NCI-H1694 treated with DMSO at 0.1 percent for 48 hours (cell line): Measurements from ENCODE around the gene SEPTIN12.
"Not testable (repeated sequence)": the region's sequence is repeated elsewhere in the genome, so short reads cannot be mapped to it uniquely, and the experiment has no call there.

Source experiments
- DNase-seq: peaks from one replicate; lab custom pipeline; 2025; lab: John Stamatoyannopoulos, UW

SEPTIN12 gene

DNA sequence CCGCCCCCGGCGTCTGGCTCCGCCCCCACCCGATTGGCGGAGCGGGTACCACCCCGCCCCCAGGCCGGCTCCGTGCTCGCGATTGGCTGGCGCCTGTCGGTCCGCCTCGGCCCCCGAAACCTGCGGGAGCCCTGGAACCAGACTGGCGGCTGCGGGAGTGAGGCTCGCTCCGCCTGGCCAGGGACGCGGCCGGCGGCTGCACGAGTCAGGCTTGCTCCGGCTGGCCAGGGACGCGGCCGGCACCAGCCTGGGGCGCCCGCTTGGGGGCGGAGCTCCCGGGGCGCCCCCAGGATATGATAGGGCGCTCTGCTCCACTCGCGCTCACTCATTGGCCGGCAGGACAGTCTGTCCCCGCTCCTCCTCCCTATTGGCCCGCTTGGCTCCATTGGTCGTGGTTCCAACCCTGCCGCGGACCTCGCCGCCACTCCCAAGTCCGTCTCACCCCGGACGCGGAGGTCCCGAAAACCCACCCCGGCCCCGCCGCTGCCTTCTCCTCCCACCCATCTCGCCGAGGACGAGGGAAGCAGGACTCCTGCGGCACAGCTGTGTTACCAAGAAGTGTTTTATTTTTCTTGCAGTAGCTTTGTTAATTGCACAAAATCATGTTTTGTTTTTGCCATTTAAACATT, 14.6 kb upstream of the SEPTIN12 start:
- peak; percentile 84 for DNase-seq

DNA sequence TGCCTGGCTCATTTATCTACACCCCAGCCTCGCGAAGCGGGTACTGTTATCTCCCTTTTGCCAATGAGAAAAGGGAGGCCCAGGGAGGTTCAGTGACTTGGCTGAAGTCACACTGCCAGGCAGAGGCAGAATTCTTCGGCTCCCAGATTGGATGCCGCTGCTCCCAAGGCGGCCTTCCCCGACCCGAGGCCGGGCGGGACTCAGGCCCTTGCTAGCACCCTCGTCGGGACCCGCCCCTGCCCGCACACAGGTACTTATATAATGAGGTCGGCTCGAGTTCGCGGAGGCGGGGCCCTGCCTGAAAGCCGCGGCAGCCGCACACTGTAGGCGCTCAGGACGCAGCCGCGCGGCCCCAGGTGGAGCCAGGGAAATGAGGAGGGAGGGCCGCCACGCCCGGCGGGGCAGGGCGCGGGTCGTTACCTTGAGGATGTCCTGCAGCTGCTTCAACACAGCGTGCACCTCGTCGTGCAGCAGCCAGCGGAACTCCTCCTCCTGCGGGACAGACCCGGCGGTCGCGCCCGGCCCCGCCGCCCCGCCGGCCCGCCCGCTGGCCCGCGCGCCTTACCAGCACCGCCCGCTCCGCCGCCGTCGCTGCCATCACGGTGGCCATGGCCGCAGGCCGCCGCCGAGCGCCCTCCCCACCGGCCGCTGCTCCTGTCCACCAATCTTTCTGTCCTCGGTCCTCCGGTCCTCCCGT, 14.0 kb upstream of the SEPTIN12 start, which contains the start of gene ROGDI:
TSS of gene ROGDI (minus strand) at position 672 of the 697 bp plus-strand sequence. CDS start at position 610, 62 bp downstream.
- peak; percentile 11 for DNase-seq

DNA sequence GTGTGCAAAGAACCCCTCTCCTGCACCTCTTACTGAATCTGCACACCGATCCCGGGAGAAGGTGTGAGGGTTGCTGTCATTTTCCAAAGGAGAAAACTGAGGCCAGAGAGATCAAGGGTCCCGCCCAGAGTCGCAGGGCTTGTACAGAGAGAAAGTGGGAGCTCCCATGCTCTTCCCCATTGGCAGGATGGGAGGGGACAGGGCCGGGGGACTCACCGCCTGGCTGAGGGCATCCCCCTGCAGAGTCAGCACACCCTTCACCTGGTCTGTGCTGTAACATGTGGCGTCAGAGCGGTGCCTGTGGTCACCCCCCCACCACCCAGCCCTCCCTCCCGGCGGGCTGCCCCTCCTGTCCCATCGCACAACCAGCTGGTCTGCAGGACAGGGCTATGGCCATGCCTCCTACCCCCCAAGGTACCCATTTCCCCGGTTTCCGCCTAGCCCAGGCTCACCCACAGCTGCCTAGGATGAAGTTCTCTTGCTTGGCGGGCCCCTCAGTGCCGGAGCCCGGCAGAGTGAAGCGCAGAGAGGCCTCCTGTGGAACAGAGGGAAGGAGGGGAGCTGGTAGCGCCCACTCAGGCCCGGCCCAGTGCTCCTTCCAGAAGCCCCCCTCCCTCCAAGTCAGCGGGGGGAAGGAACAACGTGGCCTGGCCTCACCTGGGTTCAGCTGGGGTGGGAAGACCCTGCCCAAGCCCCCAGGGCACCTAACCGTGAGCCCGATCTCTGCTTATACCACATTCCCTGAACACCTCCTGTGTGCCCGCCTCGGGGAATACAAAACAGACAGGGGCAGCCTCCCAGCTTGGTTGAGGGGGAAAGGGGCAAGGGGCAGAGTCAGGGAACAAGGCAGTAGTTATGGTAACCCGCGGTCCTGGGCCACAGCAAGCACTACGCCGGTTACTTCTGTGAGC, 13.2 kb upstream of the SEPTIN12 start:
- no peak for DNase-seq

DNA sequence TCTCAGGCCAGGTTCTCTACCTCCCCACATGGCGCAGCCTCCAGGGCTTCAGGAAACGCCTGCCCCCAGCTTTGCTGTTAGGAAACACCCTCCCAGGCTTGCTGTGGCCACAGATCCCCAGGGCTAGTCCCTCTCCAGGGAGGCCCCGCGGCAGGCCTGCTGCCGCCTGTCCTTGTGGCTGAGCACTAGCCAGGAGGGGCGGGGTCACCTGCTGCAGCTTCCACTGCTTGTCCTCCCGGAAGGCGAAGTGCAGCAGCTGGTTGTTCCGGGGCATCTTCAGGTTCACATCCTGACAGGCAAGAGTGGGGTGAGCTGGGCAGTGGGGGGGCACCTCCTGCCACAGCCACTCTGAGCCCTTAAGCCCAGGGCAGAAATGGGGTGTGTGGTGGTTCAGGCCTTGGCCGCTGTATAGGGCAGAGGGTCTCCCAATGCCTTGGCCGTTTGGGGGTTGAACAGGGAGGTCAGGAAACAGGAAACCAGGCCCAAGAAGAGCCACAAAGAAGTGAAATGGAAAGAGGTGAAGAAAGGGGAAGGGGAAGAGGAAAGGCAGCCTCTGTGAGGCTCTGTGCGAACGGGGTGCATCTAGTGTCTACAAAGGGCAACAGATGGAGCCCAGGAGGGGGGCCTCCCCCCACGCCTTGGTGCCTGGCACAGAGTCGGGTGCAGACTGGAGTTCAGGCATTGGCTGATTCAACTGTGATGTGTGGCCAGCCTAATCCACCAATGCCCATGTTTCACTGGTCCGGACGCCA, 12.3 kb upstream of the SEPTIN12 start:
- peak; percentile 35 for DNase-seq

DNA sequence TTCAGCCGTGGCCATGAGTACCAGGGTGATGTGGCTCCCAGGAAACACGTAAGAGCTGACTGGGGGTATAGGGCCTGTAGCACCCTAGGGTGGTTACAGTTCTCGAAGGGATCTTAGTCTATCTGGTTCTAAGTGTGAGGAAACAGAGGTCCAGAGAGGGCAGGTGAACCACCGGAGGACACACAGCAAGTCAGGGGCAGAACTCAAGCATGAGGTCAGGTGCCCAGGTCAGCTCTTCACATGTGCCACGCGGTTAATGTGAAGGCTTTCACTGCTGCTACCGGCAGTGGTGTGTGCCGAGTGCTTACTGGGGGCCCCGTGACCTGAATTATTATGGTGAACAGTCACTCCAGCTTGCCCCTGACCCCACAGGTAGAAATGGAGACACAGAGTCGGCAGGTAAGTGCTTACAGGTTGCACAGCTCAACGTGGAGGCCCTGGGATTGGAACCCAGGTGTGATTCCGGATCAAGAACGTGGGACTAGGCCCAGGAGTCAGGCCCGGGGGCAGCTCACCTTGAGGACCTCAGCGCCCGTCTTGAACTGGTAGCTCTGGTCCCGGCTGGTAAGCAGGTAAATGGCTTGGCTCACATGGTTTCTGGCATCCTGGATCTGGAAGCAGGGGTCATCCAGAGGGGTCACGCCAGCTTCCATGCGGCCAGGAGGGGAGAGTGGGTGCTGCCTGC, 11.2 kb upstream of the SEPTIN12 start:
- no peak for DNase-seq

DNA sequence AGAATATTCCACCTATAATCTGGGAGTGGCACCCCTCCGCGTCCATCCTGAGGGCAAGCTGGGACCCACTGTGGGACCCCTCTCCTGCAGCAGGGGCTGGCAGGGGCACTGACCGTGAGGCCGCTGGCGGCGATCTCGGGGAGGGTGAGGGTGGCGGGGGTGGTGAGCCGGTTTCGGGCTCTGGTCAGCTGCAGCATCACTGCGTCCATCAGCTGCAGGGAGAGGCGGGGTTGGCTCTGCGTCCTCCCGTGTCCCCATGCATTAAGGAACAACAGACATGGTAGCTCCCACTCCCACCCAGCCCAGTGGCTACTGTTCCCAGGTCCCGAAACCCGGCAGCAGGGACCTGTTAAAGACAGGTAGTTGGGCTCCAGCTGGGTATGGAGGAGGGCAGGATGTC, 10.3 kb upstream of the SEPTIN12 start:
- no peak for DNase-seq

DNA sequence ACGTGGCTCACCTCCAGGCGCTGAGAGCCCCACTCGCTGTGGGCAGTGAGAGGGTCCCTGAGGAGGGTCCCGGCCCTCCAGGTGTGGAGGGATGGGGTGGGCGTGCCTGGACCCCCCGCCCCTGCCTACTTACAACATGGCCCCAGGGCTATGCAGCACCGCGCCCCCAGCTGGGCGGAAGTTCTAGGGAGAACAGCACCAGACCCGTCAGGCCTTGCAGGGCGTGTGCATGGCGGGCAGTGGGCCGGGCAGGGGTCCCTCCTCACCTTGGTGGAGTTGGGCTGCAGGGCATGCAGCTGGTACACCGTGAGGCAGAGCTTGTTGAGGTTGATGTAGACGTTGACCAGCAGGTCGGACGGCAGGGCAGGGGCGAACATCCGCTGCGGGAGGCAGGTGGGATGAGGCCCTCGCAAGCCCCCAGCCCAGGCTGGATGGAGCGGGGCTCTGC, 9.7 kb upstream of the SEPTIN12 start:
- no peak for DNase-seq

DNA sequence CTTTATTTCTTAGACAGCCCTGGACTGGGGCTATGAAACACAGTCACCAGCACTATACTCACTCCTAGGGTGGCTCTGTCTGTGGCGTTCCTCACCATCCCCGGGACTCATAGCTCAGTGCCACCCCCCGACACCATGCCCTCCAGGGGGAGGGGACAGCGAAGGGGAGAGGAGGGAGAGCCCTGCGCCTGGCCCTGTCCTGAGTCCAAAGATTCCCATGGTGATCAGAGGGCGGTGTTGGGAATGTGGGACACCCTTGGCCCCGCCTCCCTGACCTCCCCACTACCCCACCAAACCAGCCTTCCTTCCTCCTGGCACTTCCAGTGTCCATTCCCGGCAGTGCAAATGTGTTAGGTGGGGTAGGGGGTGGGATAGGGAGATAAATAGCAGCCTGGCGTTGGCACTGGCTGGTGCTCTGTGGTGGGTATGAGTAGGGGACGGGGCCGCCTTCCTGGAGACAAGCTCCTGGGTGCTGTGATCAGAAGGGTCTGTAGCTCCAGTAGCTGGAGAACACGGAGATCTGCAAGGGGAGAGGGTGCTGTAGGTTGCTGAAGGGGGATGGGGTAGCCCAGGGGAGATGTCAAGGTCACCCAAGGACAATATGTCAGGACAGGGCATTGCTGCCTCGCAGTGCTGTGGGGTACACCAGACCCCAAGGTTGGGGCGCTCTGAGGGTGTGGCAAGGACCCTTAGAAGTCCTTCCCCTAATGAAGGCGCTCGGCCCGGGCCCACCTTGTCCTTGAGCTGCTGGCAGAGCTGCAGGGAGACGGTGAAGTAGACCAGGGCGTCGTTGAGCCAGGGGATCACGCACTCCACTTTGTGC, 9.0 kb upstream of the SEPTIN12 start:
- DNase-seq, result no peak

DNA sequence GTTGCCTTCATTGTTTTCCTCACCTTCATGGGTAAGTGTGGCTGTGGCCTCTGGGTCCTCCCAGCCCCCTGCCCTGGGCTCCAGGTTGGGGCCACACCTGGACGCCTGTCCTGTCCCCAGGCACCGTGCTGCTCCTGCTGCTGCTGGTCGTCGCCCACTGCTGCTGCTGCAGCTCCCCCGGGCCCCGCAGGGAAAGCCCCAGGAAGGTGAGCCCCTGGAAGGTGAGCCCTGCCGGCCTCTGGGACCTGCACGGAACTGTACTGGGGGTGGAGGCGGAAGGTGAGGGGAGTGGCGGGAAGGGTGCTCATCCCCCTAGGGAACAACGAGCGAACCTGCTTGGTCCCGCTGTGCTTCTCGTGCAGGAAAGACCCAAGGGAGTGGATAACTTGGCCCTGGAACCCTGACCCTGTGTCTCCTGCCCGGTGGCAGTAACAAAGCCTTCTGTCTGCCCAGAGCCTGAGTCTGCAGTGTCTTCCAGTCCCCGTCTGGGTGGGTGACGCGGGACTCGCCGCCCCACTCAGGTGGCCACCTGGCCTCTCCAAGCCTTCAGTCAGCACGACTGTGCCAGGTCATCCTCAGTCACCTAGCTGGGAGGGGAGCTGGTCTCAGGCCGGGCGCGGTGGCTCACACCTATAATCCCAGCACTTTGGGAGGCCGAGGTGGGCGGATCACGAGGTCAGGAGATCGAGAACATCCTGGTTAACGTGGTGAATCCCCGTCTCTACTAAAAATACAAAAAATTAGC, 7.9 kb upstream of the SEPTIN12 start:
- DNase-seq, result no peak

DNA sequence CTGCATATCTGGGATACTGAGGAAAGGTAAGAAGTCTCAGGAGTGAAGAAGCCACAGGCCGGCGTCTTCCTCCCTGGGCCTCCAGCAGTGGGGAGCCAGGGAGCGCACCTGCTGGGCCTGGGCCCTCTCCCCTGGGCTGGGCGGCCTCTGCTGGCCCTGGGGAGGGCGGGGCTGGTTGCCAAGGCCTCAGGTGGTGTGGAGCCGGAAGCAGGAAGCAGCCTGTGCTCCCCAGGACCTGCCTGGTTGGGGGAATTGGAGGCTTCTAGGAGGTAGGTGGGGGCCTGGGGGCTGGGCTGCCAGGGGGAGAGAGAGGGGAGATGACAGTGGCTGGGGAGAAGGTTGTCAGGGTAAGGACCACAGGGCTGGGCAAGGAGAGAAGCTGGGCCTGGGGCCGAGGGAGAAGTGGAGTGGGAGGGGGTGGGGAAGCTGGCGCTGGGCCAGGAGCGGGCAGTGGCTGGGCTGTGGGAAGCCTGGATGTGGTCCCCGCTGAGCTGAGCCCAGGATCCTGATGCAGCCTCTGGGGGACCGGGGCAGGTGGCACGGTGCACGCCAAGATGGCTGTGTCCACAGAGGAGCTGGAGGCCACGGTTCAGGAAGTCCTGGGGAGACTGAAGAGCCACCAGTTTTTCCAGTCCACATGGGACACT, 7.2 kb upstream of the SEPTIN12 start, which contains the start of gene SMIM22:
TSS of gene SMIM22 (plus strand) at position 189 of the 647 bp plus-strand sequence. CDS start at position 555, 366 bp downstream.
- no peak for DNase-seq

DNA sequence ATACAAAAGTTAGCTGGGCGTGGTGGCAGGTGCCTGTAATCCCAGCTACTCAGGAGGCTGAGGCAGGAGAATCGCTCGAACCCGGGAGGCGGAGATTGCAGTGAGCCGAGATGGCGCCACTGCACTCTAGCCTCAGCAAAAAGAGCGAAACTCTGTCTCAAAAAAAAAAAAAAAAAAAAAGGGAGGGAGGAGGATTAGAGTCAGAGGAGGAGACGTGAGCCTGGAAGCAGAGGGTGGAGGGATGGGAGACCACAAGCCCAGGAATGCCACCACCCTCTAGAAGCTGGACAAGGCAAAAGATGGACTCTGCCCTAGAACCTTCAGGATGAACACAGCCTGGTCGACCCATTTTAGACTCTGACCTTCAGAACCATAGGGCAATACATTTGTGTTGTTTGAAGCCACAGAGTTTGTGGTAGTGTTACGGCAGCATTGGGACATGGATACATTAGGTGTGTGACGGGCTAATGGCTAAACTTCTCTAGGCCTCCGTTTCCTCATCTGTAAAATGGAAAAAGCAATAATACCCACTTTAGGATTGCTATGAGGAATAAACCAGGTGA, 4.9 kb upstream of the SEPTIN12 start:
- DNase-seq, result no peak

DNA sequence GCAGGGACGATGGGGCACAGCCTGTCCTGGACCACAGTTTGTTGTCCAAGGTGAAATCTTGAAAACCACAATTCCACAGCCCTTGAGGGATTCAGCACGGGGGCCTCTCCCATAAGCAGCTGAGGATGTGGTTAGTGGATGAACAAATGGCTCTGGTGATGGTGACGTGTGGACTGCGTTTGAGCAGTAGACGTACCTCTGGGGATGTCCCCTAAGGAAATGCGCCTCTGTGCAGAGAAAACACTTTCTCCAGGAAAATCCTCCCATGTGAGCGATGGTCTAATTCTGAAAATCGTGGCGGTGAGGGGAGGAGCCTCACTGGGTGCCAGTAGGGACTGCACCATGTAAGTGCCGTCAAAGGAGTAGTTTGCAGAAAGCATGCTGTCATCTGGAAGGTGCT, 2.7 kb upstream of the SEPTIN12 start:
- DNase-seq, result no peak

DNA sequence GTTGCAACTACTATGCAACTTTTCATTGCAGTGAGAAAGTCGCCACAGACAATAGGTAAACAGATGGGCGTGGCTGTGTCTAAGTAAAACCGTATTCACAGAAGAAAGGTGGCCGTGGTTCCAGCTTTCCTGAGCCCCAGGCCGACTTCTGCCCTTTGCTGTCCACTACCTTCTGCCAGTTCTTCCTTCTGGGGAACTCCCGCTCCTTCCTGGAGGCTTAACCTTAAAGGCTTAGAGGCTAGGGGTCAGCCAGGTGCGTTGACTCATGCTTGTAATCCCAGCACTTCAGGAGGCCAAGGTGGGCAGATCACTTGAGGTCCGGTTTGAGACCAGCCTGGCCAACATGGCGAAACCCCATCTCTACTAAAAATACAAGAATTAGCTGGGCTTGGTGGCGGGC, 2.1 kb upstream of the SEPTIN12 start:
- DNase-seq, result no peak

DNA sequence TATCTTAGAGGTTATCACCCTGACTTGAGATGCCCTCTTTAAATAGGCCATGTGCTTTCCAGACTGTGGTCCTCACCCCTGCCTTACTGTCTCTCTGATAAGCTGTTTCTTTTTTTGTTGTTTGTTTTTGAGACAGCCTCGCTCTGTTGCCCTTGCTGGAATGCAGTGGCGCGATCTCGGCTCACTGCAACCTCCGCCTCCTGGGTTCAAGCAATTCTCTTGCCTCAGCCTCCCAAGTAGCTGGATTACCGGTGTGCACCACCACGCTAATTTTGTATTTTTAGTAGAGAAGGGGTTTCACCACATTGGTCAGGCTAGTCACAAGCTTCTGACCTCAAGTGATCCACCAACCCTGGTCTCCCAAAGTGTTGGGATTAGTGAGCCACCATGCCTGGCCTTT, 765 bp upstream of the SEPTIN12 start:
- DNase-seq, result no peak

DNA sequence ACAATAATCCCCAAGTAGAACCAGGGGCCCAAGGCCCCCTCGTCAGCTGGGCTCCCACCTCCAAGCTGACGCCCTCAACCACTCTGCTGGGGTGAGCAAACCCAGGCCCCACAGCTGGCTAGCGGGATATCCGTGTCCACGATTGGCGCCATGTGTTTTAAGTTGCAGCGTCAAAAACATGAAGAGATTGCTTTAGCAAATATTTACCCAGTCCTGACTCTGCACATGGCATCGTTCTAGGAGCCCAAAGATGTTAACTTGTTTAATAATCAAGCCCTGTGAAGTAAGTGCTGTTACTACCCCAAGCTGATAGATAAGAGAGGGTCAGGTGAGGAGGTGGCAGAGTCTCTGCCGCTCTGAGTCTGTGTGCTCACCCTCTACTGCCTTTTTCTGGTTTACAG, 344 bp upstream of the SEPTIN12 start:
- no peak for DNase-seq

DNA sequence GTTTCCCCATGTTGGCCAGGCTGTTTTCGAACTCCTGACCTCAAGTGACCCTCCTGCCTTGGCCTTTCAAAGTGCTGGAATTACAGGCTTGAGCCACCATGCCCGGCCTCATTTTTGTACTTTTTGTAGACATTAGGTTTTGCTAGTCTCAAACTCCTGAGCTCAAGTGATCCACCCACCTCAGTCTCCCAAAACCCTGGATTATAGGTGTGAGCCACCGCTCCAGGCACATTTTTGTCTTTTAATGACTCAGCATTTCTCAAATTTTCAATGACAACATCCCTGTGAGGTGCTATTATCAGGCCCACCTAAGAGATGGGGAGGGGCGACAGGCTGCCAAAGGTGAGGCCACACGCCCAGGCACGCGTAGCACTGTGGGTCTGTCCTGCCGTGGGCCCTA, 1.1 kb downstream of the SEPTIN12 start:
- DNase-seq, result no peak

DNA sequence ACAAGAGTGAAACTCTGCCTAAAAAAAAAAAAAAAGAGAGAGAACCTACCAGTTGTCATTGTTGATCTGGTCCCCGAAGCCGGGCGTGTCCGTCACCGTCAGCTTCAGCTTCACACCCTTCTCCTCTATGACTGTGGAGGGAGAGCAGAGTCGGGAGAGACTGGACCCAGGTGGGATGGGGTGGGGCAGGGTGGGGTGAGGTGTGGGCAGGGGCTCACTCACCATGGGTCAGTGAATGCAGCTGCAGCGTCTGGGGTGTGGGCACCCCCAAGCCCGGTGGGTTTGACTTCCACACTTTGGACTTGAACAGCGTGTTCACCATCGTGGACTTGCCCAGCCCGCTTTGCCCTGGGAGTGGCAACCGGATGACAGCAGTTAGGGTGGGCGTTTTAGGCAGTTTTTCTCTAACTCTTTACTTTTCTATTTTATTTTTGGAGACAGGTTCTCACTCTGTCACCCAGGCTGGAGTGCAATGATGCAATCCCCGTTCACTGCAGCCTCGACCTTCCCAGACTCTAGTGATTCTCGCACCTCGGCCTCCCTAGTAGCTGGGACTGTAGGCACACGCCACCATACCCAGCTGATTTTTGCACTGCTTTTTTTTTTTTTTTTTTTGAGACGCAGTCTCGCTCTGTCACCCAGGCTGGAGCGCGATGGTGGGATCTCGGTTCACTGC, 2.2 kb downstream of the SEPTIN12 start:
- DNase-seq, result no peak

DNA sequence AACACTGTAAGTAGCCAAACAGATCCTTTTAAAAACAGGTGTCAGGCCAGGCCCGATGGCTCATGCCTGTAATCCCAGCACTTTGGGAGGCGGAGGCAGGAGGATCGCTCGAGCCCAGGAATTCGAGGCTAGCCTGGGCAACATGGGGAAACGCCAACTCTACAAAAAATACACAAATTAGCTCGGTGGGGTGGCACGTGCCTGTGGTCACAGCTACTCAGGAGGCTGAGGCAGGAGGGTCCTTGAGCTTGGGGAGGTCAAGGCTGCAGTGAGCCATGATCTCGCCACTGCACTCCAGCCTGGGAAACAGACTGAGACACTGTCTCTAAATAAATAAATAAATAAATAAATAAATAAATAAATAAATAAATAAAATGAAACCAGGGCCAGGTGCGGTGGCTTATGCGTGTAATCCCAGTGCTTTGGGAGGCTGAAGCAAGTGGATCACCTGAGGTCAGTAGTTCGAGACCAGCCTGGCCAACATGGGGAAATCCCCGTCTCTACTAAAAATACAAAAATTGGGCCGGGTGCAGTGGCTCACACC, 3.6 kb downstream of the SEPTIN12 start:
- not testable (repeated sequence) for DNase-seq
